ENCODE measurements around the gene DLG2. TPM values are rescaled to one million over a fixed set of nuclear protein-coding genes. Genes with fewer than 3 reads are reported as not detected.

Gene DLG2
- total and polyA plus RNA-seq, 2 donors (not counting 3 experiments of a cell fraction or from before 2014, with no cell fraction given), result 0.15 to 1.1 TPM

- intact Hi-C loops (cut with micrococcal nuclease), result no loop called here
- no peaks in the 10 kb centered on the region for H3K4me1 ChIP-seq (ENCODE audit: control insufficient read depth, extremely low read depth, insufficient read depth, low read length)
- H3K27me3 ChIP-seq (ENCODE audit: control insufficient read depth in 2 of 2, insufficient read depth in 2 of 2, low read length in 2 of 2), result no peaks in the 10 kb centered on the region
- no peaks in the 10 kb centered on the region for H3K9me3 ChIP-seq (replicated peaks; ENCODE audit: control insufficient read depth, insufficient read depth, low read length)
- no peak overlapping the region for H3K9ac ChIP-seq (replicated peaks; ENCODE audit: extremely low read depth, insufficient read depth, low read length)
- ChIA-PET POLR2A (no interaction called here), CTCF (no interaction called here)
- no peak overlapping the region for H3K27ac ChIP-seq (ENCODE audit: insufficient read depth, low read depth, low read length)
- DNase-seq (ENCODE audit: low read depth, low spot score) (no peak), FAIRE-seq (no peak)
- H4K20me1 ChIP-seq (replicated peaks; ENCODE audit: control insufficient read depth, extremely low read depth, insufficient read depth, low read length), result no peaks in the 10 kb centered on the region
- no peaks in the 10 kb centered on the region for H3K79me2 ChIP-seq (ENCODE audit: control insufficient read depth, insufficient read depth, low read length)
- no TSS peak for BruUV-seq (replicated peaks)
- no peaks in the 10 kb centered on the region for H3K9me1 ChIP-seq (replicated peaks; ENCODE audit: control insufficient read depth, extremely low read depth, insufficient read depth, low read length)
- no peak overlapping the region for H3K4me2 ChIP-seq (ENCODE audit: insufficient read depth, low read length)
- dilution Hi-C loops (cut with MboI; ENCODE audit: extremely low pct_ligation_motif_present, low sequenced_read_pairs), result no loop called here
- TF ChIP-seq JUN (IDR thresholded peaks at IDR 0.05; ENCODE audit: borderline replicate concordance, insufficient read depth, insufficient read length, low read depth) (no peak), GATA2 (IDR thresholded peaks at IDR 0.05; ENCODE audit: insufficient read depth, insufficient read length, low read depth, low read length) (no peak), POLR2AphosphoS5 (IDR thresholded peaks at IDR 0.05; ENCODE audit: insufficient read depth, low read depth, low read length) (no peak), MYC (IDR thresholded peaks at IDR 0.05; ENCODE audit: low read depth, low read length) (no peak), FOS (IDR thresholded peaks at IDR 0.05; ENCODE audit: borderline replicate concordance, insufficient read depth, low read length) (no peak), POLR2A (IDR thresholded peaks at IDR 0.05; ENCODE audit: low read depth, low read length) (no peak), EZH2 (IDR thresholded peaks at IDR 0.05; ENCODE audit: borderline replicate concordance, low read depth, low read length, severe bottlenecking) (no peak)
- TF ChIP-seq, protein P1, sequence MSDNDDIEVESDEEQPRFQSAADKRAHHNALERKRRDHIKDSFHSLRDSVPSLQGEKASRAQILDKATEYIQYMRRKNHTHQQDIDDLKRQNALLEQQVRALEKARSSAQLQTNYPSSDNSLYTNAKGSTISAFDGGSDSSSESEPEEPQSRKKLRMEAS (IDR thresholded peaks at IDR 0.05; ENCODE audit: insufficient read depth, insufficient read length), result no peak
- TF ChIP-seq, protein P2, sequence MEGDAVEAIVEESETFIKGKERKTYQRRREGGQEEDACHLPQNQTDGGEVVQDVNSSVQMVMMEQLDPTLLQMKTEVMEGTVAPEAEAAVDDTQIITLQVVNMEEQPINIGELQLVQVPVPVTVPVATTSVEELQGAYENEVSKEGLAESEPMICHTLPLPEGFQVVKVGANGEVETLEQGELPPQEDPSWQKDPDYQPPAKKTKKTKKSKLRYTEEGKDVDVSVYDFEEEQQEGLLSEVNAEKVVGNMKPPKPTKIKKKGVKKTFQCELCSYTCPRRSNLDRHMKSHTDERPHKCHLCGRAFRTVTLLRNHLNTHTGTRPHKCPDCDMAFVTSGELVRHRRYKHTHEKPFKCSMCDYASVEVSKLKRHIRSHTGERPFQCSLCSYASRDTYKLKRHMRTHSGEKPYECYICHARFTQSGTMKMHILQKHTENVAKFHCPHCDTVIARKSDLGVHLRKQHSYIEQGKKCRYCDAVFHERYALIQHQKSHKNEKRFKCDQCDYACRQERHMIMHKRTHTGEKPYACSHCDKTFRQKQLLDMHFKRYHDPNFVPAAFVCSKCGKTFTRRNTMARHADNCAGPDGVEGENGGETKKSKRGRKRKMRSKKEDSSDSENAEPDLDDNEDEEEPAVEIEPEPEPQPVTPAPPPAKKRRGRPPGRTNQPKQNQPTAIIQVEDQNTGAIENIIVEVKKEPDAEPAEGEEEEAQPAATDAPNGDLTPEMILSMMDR (IDR thresholded peaks at IDR 0.05; ENCODE audit: extremely low read depth in 1 of 2, insufficient read depth in 1 of 2, low read depth in 1 of 2, low read length in 2 of 2), result no peak
- H3K4me3 ChIP-seq (replicated peaks in 1 of 3; ENCODE audit: insufficient read depth in 1 of 3, low read depth in 1 of 3, low read length in 3 of 3), result no peak overlapping the region
- H3K36me3 ChIP-seq (ENCODE audit: control insufficient read depth in 2 of 2, extremely low read depth in 1 of 2, insufficient read depth in 2 of 2, low read length in 2 of 2), result no peaks in the 10 kb centered on the region
- H2AFZ ChIP-seq (ENCODE audit: low read depth, low read length), result no peak overlapping the region
These were observed 213.0 kb downstream of the DLG2 start for GRCh38 chr11:85414175-85414574.
